SK-N-SH treated with all-trans-retinoic acid at 6 μM for 48 hours (cell line): Measurements from ENCODE around the gene ZNF317.

Experiments used
- ATAC-seq: fragments of 200-7000 bp; cut with Tn5 transposase; 3 replicates; pipeline ENCODE4 v1.9.1; 2020; ENCODE audit warnings: mild to moderate bottlenecking, moderate library complexity
- BACH2 ChIP-seq: fragments of 250-450 bp; sonication (Bioruptor Pico); IDR thresholded peaks from 2 replicates; pipeline ENCODE4 v1.9.0; 2021; ENCODE audit warnings: mild to moderate bottlenecking, borderline replicate concordance
- ISL1 ChIP-seq: fragments of 250-450 bp; sonication (Bioruptor Pico); IDR thresholded peaks from 2 replicates; pipeline ENCODE4 v2.1.2; 2022; ENCODE audit warnings: mild to moderate bottlenecking, moderate library complexity
- OSR1 ChIP-seq: fragments of 250-450 bp; sonication (Bioruptor Pico); IDR thresholded peaks from 2 replicates; pipeline ENCODE4 v1.8.0; 2022; ENCODE audit warnings: moderate library complexity, mild to moderate bottlenecking, inconsistent platforms
- PPARA ChIP-seq: fragments of 250-450 bp; sonication (Bioruptor Pico); IDR thresholded peaks from 2 replicates; pipeline ENCODE4 v1.5.0; 2020; ENCODE audit warnings: mild to moderate bottlenecking, borderline replicate concordance
- RARB ChIP-seq: fragments of 250-450 bp; sonication (Bioruptor Pico); IDR thresholded peaks from 2 replicates; pipeline ENCODE4 v1.8.0; 2021; ENCODE audit warnings: mild to moderate bottlenecking, moderate library complexity
- SNAI2 ChIP-seq: fragments of 250-450 bp; sonication (Bioruptor Pico); IDR thresholded peaks from 2 replicates; pipeline ENCODE4 v1.5.0; 2020; ENCODE audit warnings: mild to moderate bottlenecking, moderate library complexity
- TCF4 ChIP-seq: fragments of 250-450 bp; sonication (Bioruptor Pico); IDR thresholded peaks from 2 replicates; pipeline ENCODE4 v1.8.0; 2021; ENCODE audit warnings: mild to moderate bottlenecking, moderate library complexity, borderline replicate concordance
- TOX ChIP-seq: fragments of 250-450 bp; sonication (Bioruptor Pico); IDR thresholded peaks from 2 replicates; pipeline ENCODE4 v1.8.0; 2021; ENCODE audit warnings: mild to moderate bottlenecking, moderate library complexity, borderline replicate concordance
- ZC3H10 ChIP-seq: fragments of 250-450 bp; sonication (Bioruptor Pico); IDR thresholded peaks from 2 replicates; pipeline ENCODE4 v1.5.1; 2021; ENCODE audit warnings: mild to moderate bottlenecking, moderate library complexity
- ZFP3 ChIP-seq: fragments of 250-450 bp; sonication (Bioruptor Pico); IDR thresholded peaks from 2 replicates; pipeline ENCODE4 v1.5.0; 2020; ENCODE audit warnings: mild to moderate bottlenecking, moderate library complexity
- ZFP30 ChIP-seq: fragments of 450-650 bp; formaldehyde crosslinking; IDR thresholded peaks from 2 replicates; pipeline ENCODE4 v1.5.0; 2022; ENCODE audit warnings: mild to moderate bottlenecking, moderate library complexity
- ZNF565 ChIP-seq: fragments of 450-650 bp; formaldehyde crosslinking; conservative IDR thresholded peaks from 2 replicates; pipeline ENCODE4 v1.5.0; 2020; ENCODE audit warnings: low read depth, mild to moderate bottlenecking, moderate library complexity
- TF ChIP-seq, protein P1 (sequence below): fragments of 250-450 bp; sonication (Bioruptor Pico); IDR thresholded peaks from 2 replicates; pipeline ENCODE4 v1.8.0; 2020; ENCODE audit warnings: mild to moderate bottlenecking, moderate library complexity, borderline replicate concordance
- TF ChIP-seq, protein P2 (sequence below): fragments of 250-450 bp; sonication (Bioruptor Pico); IDR thresholded peaks from 2 replicates; pipeline ENCODE4 v1.8.0; 2021; ENCODE audit warnings: low read depth, mild to moderate bottlenecking, moderate library complexity, borderline replicate concordance
- TF ChIP-seq, protein P3 (sequence below): fragments of 250-450 bp; sonication (Bioruptor Pico); IDR thresholded peaks from 2 replicates; pipeline ENCODE4 v1.5.1; 2020; ENCODE audit warnings: low read depth, mild to moderate bottlenecking, moderate library complexity
- TF ChIP-seq, protein P4 (sequence below): fragments of 250-450 bp; sonication (Bioruptor Pico); IDR thresholded peaks from 2 replicates; pipeline ENCODE4 v1.5.0; 2020; ENCODE audit warnings: mild to moderate bottlenecking, moderate library complexity
- TF ChIP-seq, protein P5 (sequence below): fragments of 250-450 bp; sonication (Bioruptor Pico); IDR thresholded peaks from 2 replicates; pipeline ENCODE4 v1.5.1; 2021; ENCODE audit warnings: mild to moderate bottlenecking, moderate library complexity

The ZNF317 gene

DNA sequence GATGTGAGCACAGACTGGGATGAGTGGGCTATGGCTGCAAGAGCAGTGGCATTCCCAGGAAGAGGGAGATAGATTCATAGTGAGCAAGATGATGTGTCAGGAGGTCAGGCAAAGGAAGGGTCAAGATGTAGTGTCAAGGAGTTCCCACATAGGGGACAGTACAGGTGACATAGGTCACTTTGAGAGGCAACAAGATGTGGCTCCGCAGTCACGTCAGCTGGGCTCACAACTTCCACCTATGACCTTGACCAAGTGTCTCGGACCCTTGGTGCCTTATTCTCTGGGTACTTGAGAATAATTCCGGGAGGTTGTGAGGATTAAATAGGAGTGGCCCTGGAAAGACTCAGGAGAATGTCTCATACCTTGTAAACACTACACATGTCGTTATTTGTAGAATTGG is 10.5 kb downstream of the ZNF317 start:
- TF ChIP-seq ZFP3 (CRISPR knock-in tag) = no peak
- no peak for ATAC-seq

DNA sequence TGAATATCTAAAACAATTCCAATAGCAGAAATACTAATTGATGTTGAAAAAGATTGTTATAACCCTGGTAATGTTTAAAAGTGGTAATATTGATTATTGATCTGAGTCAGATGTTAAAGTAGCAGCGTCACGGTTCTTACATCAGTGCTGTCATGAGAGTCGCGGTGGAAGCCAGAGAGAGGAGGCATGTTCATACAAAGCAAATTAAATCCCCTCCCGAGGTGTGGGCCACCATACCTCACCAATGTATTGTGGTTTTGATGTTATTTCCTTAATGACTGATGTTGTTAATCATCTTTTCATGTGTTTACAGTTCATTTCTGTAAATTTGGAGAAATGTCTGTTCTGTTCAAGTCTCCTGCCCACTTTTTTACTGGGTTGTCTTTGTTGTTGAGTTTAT is 11.2 kb downstream of the ZNF317 start:
- no peak for TF ChIP-seq TOX (CRISPR knock-in tag)
- TF ChIP-seq, protein P1, sequence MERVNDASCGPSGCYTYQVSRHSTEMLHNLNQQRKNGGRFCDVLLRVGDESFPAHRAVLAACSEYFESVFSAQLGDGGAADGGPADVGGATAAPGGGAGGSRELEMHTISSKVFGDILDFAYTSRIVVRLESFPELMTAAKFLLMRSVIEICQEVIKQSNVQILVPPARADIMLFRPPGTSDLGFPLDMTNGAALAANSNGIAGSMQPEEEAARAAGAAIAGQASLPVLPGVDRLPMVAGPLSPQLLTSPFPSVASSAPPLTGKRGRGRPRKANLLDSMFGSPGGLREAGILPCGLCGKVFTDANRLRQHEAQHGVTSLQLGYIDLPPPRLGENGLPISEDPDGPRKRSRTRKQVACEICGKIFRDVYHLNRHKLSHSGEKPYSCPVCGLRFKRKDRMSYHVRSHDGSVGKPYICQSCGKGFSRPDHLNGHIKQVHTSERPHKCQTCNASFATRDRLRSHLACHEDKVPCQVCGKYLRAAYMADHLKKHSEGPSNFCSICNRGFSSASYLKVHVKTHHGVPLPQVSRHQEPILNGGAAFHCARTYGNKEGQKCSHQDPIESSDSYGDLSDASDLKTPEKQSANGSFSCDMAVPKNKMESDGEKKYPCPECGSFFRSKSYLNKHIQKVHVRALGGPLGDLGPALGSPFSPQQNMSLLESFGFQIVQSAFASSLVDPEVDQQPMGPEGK (CRISPR knock-in tag) = no peak
- no peak for TF ChIP-seq ZFP30 (CRISPR knock-in tag)
- TF ChIP-seq, protein P2, sequence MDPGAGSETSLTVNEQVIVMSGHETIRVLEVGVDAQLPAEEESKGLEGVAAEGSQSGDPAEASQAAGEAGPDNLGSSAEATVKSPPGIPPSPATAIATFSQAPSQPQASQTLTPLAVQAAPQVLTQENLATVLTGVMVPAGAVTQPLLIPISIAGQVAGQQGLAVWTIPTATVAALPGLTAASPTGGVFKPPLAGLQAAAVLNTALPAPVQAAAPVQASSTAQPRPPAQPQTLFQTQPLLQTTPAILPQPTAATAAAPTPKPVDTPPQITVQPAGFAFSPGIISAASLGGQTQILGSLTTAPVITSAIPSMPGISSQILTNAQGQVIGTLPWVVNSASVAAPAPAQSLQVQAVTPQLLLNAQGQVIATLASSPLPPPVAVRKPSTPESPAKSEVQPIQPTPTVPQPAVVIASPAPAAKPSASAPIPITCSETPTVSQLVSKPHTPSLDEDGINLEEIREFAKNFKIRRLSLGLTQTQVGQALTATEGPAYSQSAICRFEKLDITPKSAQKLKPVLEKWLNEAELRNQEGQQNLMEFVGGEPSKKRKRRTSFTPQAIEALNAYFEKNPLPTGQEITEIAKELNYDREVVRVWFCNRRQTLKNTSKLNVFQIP (CRISPR knock-in tag) = no peak
- no peak for TF ChIP-seq RARB (CRISPR knock-in tag)
- TF ChIP-seq TCF4 (CRISPR knock-in tag) = no peak
- TF ChIP-seq, all 23 proteins: peak for 0
- no peak for ATAC-seq

DNA sequence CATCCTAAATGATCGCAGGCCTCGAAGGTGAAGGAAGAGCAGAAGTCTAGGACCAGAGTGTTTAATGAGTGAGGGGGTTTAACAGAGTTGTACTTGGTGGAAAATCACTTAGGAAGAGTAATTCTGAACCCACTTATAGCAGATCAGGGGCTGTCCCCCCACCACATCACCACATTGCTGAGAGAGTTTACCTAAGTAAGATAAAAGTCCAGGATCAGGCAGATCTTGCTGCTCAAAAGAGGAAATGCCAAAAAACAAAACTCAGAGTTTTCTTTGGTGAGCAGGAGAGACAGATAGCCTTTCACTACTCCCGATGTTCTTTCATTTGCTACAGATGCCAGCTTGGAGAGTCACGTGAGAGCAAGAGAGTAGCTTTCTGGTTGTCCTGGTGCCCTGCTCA is 15.4 kb downstream of the ZNF317 start:
- no peak for ATAC-seq
- TF ChIP-seq, protein P3, sequence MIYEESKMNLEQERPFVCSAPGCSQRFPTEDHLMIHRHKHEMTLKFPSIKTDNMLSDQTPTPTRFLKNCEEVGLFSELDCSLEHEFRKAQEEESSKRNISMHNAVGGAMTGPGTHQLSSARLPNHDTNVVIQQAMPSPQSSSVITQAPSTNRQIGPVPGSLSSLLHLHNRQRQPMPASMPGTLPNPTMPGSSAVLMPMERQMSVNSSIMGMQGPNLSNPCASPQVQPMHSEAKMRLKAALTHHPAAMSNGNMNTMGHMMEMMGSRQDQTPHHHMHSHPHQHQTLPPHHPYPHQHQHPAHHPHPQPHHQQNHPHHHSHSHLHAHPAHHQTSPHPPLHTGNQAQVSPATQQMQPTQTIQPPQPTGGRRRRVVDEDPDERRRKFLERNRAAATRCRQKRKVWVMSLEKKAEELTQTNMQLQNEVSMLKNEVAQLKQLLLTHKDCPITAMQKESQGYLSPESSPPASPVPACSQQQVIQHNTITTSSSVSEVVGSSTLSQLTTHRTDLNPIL (CRISPR knock-in tag) = no peak
- TF ChIP-seq ZFP3 (CRISPR knock-in tag) (no peak), TCF4 (CRISPR knock-in tag) (no peak), ZNF565 (CRISPR knock-in tag) (no peak)

DNA sequence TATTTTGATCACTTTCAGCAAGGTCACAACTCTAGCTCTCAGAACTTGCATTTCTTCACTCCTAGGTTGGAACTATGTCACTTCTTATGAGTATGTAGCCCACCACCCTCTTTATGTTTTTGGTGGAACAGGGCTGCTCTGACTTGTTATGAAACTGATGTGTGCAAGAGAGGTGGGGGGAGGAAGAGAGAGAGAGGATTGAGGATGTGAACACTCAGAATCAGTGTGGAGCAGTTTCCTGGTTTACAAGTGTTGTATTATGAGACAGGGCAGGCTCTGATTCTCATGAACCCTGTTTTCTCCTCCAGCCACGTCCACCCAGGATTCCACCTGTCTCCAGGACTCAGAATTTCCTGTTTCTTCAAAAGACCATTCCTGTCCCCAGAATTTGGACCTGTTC is 16.1 kb downstream of the ZNF317 start:
- TF ChIP-seq SNAI2 = no peak
- TF ChIP-seq ISL1 (CRISPR knock-in tag) = no peak
- TF ChIP-seq, protein P3 (CRISPR knock-in tag) = no peak
- TF ChIP-seq, protein P4, sequence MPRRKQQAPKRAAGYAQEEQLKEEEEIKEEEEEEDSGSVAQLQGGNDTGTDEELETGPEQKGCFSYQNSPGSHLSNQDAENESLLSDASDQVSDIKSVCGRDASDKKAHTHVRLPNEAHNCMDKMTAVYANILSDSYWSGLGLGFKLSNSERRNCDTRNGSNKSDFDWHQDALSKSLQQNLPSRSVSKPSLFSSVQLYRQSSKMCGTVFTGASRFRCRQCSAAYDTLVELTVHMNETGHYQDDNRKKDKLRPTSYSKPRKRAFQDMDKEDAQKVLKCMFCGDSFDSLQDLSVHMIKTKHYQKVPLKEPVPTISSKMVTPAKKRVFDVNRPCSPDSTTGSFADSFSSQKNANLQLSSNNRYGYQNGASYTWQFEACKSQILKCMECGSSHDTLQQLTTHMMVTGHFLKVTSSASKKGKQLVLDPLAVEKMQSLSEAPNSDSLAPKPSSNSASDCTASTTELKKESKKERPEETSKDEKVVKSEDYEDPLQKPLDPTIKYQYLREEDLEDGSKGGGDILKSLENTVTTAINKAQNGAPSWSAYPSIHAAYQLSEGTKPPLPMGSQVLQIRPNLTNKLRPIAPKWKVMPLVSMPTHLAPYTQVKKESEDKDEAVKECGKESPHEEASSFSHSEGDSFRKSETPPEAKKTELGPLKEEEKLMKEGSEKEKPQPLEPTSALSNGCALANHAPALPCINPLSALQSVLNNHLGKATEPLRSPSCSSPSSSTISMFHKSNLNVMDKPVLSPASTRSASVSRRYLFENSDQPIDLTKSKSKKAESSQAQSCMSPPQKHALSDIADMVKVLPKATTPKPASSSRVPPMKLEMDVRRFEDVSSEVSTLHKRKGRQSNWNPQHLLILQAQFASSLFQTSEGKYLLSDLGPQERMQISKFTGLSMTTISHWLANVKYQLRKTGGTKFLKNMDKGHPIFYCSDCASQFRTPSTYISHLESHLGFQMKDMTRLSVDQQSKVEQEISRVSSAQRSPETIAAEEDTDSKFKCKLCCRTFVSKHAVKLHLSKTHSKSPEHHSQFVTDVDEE (CRISPR knock-in tag) = no peak
- TF ChIP-seq, protein P1 (CRISPR knock-in tag) = no peak
- TF ChIP-seq BACH2 (CRISPR knock-in tag) = no peak
- TF ChIP-seq ZFP3 (CRISPR knock-in tag) = no peak
- no peak for TF ChIP-seq ZC3H10 (CRISPR knock-in tag)
- TF ChIP-seq, protein P5, sequence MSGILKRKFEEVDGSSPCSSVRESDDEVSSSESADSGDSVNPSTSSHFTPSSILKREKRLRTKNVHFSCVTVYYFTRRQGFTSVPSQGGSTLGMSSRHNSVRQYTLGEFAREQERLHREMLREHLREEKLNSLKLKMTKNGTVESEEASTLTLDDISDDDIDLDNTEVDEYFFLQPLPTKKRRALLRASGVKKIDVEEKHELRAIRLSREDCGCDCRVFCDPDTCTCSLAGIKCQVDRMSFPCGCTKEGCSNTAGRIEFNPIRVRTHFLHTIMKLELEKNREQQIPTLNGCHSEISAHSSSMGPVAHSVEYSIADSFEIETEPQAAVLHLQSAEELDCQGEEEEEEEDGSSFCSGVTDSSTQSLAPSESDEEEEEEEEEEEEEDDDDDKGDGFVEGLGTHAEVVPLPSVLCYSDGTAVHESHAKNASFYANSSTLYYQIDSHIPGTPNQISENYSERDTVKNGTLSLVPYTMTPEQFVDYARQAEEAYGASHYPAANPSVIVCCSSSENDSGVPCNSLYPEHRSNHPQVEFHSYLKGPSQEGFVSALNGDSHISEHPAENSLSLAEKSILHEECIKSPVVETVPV (CRISPR knock-in tag) = no peak
- no peak for TF ChIP-seq OSR1 (CRISPR knock-in tag)
- no peak for TF ChIP-seq PPARA (CRISPR knock-in tag)
- TF ChIP-seq ZNF565 (CRISPR knock-in tag) = no peak
- TF ChIP-seq, all 23 proteins: peak for 0
- ATAC-seq = no peak
